Kidney tubule cell (primary cell): ENCODE data around the gene KRT32.

Experiments
- DNase-seq: peaks from one replicate; pipeline ENCODE4 v3.0.0-alpha.2; 2018; ENCODE audit warnings: low spot score

The KRT32 gene

GRCh38 chr17:41492771-41493170, 25.6 kb upstream of the KRT32 start:
- peak; percentile 54 for DNase-seq

- DNase-seq, result no peak
Observed at GRCh38 chr17:41492351-41492750, 25.2 kb upstream of the KRT32 start.

- no peak for DNase-seq
Observed at GRCh38 chr17:41491476-41491875, 24.3 kb upstream of the KRT32 start.

- no peak for DNase-seq
Observed at GRCh38 chr17:41490000-41490990, 23.1 kb upstream of the KRT32 start.

GRCh38 chr17:41489531-41489930, 22.3 kb upstream of the KRT32 start, which contains the start of gene KRT36:
KRT36 (minus strand) TSS chr17:41489910; CDS start chr17:41489864, 46 bp downstream.
- DNase-seq, result no peak

GRCh38 chr17:41486809-41487530, 19.8 kb upstream of the KRT32 start:
- no peak for DNase-seq

GRCh38 chr17:41486316-41486715, 19.1 kb upstream of the KRT32 start:
- DNase-seq, result no peak

GRCh38 chr17:41484920-41485904, 18.0 kb upstream of the KRT32 start:
- DNase-seq, result no peak

- DNase-seq, result peak; percentile 72
Observed at GRCh38 chr17:41483991-41484826, 17.0 kb upstream of the KRT32 start.

- no peak for DNase-seq
Observed at GRCh38 chr17:41483531-41483930, 16.3 kb upstream of the KRT32 start.

- DNase-seq, result no peak
Observed at GRCh38 chr17:41481036-41481435, 13.8 kb upstream of the KRT32 start, which contains the start of gene KRT35. KRT35 (minus strand) TSS chr17:41481151; CDS start chr17:41481097, 54 bp downstream.

GRCh38 chr17:41480581-41480980, 13.4 kb upstream of the KRT32 start:
- no peak for DNase-seq

GRCh38 chr17:41480136-41480535, 12.9 kb upstream of the KRT32 start:
- no peak for DNase-seq

- peak; percentile 29 for DNase-seq
Observed at GRCh38 chr17:41478237-41478636, 11.1 kb upstream of the KRT32 start.

GRCh38 chr17:41476866-41477815, 10.0 kb upstream of the KRT32 start:
- DNase-seq, result no peak

GRCh38 chr17:41475421-41475820, 8.2 kb upstream of the KRT32 start:
- DNase-seq, result no peak

- no peak for DNase-seq
Observed at GRCh38 chr17:41474863-41475262, 7.7 kb upstream of the KRT32 start.

GRCh38 chr17:41468346-41468745, 1.2 kb upstream of the KRT32 start:
- DNase-seq, result no peak

- DNase-seq, result no peak
Observed at GRCh38 chr17:41467561-41467960, 375 bp upstream of the KRT32 start.
